ENCODE measurements around the gene EPC2. TPM values are rescaled to one million over a fixed set of nuclear protein-coding genes. Genes with fewer than 3 reads are reported as not detected.

EPC2 gene
- polyA plus RNA-seq, 1 of the 3 experiments (the other 2 are of a cell fraction): 8.8 TPM

Small RNAs within 50 kb of the gene (small RNA-seq; reads per million reads assigned to genes)
- gene RNU2-9P: 0 to 0.11 (median 0) reads per million in 7 experiments
- gene RPS29P8: 0 reads per million in 7 experiments

Other genes with a start within 250 kb of the EPC2 start
- 3.9 and 4.7 TPM in 2 replicates for gene KIF5C, start 230.5 kb downstream of the EPC2 start, polyA plus RNA-seq (2012; rRNA removed)